GM23248 (cell line): Measurements from ENCODE around the gene BLZF1.

Experiments
- EZH2 ChIP-seq: fragments of 200-600 bp; sonication (generic); IDR thresholded peaks from 2 replicates; pipeline ENCODE4 v1.6.1; 2018; ENCODE audit warnings: antibody characterized with exemption, mild to moderate bottlenecking; ENCODE audit not compliant: insufficient read depth, poor library complexity, severe bottlenecking
- EZH2phosphoT487 ChIP-seq: fragments of 200-600 bp; sonication (generic); IDR thresholded peaks from 2 replicates; pipeline ENCODE4 v1.6.1; 2018; ENCODE audit warnings: antibody characterized with exemption, moderate library complexity, mild to moderate bottlenecking, low read depth; ENCODE audit not compliant: insufficient read depth

DNA sequence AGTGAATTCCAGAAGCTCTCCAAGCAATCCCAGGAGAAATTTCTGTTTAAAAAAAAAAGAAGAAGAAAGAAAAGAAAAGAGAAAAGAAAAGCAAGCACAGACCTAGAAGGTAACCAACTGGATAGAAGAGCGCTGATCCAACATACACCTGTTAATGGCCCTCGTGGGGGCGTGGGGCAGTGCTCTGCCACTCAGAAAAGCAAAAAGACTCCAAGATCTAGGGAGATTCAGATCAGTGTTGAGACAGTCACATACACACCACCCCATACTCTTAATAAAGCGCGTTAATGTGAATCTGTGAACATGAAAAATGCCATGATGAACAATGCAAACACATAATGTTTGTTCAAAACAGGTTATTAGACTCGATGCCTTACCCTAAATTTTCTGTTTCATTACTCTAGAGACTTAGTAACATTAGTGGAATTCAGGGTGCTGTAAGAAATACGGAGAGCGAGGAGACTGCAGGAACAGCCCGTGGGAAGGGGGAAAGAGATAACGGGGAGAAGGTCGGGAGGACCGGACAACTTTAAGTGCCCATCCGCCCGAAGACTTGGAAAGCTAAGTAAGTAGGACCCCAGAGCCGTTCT lies 804 bp upstream of the BLZF1 start:
- TF ChIP-seq EZH2 (no peak), EZH2phosphoT487 (no peak)
